Type B pancreatic cell (in vitro differentiated cells): Measurements from ENCODE around the gene SLC25A29. TPM values are rescaled to one million over a fixed set of nuclear protein-coding genes. Genes with fewer than 3 reads are reported as not detected.

Experiments
- DNase-seq: peaks from one replicate; pipeline ENCODE4 v3.0.0; 2021; ENCODE audit warnings: mixed read lengths; ENCODE audit not compliant: unreplicated experiment; ENCODE audit errors: extremely low spot score
- H3K27ac Mint-ChIP-seq: 2 replicates; pipeline ENCODE4 v1.8.0; 2021; ENCODE audit warnings: mild to moderate bottlenecking, mixed read lengths
- H3K27me3 Mint-ChIP-seq: 2 replicates; pipeline ENCODE4 v1.8.0; 2021; ENCODE audit warnings: mixed read lengths
- H3K36me3 Mint-ChIP-seq: 2 replicates; pipeline ENCODE4 v1.8.0; 2021; ENCODE audit warnings: mixed read lengths
- H3K4me1 Mint-ChIP-seq: one replicate; pipeline ENCODE4 v1.8.0; 2021; ENCODE audit warnings: mixed read lengths; ENCODE audit not compliant: unreplicated experiment
- H3K4me3 Mint-ChIP-seq: 2 replicates; pipeline ENCODE4 v1.8.0; 2021; ENCODE audit warnings: mild to moderate bottlenecking, mixed read lengths
- H3K9me3 Mint-ChIP-seq: 2 replicates; pipeline ENCODE4 v1.8.0; 2021; ENCODE audit warnings: mixed read lengths
- total RNA-seq: library from RNA; stranded (reverse); gene quantifications from 2 replicates; pipeline ENCODE4 v1.2.1, GENCODE V29; 2021; ENCODE audit warnings: low replicate concordance
- TF ChIP-seq, protein P1 (sequence below): fragments of 200-600 bp; sonication (generic); conservative IDR thresholded peaks from 2 replicates; pipeline ENCODE4 v1.5.0; 2021; ENCODE audit warnings: antibody characterized with exemption, mild to moderate bottlenecking

SLC25A29 gene
- total RNA-seq, 1 donor from 2014 or later: 101 TPM

DNA sequence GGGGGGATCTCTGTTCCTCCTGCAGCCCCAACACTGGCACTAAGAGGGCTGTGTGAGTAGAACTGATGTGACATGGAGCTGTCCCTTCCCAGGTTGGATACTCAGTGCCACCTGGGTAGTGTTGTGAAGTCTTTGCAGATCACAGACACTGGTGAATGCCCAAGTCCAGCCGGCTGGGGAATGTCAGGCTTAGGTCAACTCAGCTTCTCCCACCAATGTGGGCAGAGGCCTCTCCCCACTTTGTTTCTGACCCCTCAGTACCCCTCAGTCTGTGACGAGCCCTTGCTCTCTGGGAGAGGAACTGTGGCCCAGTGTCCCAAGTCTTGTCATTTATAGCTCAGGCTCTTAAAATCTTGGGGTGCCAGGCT, 11.3 kb downstream of the SLC25A29 start:
- Mint-ChIP-seq H3K4me3 (no peak overlapping the region), H3K4me1 (peaks cover 9% of the 10 kb centered on the region), H3K36me3 (no peaks in the 10 kb centered on the region), H3K9me3 (no peaks in the 10 kb centered on the region), H3K27ac (no peak overlapping the region), H3K27me3 (no peaks in the 10 kb centered on the region)
- no peak for DNase-seq
- TF ChIP-seq, protein P1, sequence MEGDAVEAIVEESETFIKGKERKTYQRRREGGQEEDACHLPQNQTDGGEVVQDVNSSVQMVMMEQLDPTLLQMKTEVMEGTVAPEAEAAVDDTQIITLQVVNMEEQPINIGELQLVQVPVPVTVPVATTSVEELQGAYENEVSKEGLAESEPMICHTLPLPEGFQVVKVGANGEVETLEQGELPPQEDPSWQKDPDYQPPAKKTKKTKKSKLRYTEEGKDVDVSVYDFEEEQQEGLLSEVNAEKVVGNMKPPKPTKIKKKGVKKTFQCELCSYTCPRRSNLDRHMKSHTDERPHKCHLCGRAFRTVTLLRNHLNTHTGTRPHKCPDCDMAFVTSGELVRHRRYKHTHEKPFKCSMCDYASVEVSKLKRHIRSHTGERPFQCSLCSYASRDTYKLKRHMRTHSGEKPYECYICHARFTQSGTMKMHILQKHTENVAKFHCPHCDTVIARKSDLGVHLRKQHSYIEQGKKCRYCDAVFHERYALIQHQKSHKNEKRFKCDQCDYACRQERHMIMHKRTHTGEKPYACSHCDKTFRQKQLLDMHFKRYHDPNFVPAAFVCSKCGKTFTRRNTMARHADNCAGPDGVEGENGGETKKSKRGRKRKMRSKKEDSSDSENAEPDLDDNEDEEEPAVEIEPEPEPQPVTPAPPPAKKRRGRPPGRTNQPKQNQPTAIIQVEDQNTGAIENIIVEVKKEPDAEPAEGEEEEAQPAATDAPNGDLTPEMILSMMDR: no peak

DNA sequence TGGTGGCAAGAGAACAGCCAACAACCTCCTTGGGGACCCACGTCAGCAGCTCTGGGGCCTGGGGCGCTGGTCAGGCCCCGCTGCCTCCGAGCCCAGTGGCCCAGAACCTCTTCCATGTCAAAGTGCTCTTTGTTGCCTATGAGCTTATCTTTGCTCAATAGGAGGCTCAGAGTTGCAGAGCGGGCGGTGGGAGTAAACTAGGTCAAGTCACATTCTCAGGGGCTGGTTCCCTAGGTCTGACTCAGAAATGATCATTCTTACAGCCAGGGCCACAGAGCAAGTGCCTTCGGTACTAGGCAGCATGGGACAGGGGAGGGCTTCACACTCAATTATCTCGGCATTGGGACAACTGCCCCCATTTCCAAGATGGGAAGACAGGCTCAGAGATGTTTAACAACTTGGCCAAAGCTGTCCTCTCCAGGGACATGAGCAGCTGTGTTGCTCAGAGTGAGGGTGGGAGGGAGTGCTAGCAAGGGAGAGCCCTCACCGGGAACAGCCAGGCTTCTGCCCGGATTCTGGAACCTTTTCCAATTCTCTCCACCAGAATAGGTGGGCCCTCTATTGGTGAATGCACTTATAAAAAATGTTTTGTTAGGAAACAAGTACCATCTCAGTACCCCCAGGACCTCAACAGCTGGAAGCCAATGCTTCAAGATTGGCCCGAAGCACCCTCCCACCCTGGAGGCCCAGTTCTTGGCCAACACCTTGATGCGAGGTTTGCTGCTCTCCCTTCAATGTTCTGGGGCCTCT, 11.9 kb downstream of the SLC25A29 start:
- Mint-ChIP-seq H3K27me3 (no peaks in the 10 kb centered on the region), H3K27ac (peak overlapping the region; percentile 59), H3K4me3 (no peak overlapping the region), H3K9me3 (no peaks in the 10 kb centered on the region), H3K36me3 (no peaks in the 10 kb centered on the region), H3K4me1 (peaks cover 5% of the 10 kb centered on the region)
- no peak for DNase-seq
- TF ChIP-seq, protein P1: no peak

DNA sequence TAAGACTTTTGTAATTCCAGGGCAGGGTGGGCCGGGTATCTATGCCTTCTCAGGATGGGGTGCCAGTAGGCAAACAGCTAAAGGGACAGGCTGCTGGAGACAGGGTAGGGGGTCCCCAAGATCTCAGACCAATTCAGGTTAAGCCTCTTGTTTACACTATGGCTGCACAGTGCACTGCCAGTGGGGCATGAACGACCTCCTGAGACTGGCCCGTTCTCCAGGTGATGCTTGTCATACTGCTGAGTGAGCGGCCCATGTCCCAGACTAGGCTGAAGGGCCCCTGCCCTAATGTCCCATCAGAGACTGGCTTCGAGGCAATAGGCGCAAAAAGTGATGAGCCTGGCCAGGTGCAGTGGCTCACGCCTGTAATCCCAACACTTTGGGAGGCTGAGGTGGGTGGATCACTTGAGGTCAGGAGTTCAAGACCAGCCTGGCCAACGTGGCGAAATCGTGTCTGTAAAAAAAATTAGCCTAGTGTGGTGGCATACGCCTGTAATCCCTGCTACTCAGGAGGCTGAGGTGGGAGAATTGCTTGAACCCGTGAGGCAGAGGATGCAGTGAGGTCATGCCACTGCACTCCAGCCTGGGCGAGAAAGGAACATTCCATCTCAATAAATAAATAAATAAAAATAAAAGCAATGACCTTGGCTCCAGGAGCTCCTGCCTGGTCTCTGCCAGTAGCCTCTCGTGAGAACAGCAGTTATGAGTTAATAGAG, 12.6 kb downstream of the SLC25A29 start:
- TF ChIP-seq, protein P1: no peak
- no peaks in the 10 kb centered on the region for H3K27me3 Mint-ChIP-seq
- H3K9me3 Mint-ChIP-seq: no peaks in the 10 kb centered on the region
- no peaks in the 10 kb centered on the region for H3K36me3 Mint-ChIP-seq
- no peak overlapping the region for H3K4me3 Mint-ChIP-seq
- H3K27ac Mint-ChIP-seq: peak overlapping the region; percentile 59
- peaks cover 9% of the 10 kb centered on the region for H3K4me1 Mint-ChIP-seq
- no peak for DNase-seq

DNA sequence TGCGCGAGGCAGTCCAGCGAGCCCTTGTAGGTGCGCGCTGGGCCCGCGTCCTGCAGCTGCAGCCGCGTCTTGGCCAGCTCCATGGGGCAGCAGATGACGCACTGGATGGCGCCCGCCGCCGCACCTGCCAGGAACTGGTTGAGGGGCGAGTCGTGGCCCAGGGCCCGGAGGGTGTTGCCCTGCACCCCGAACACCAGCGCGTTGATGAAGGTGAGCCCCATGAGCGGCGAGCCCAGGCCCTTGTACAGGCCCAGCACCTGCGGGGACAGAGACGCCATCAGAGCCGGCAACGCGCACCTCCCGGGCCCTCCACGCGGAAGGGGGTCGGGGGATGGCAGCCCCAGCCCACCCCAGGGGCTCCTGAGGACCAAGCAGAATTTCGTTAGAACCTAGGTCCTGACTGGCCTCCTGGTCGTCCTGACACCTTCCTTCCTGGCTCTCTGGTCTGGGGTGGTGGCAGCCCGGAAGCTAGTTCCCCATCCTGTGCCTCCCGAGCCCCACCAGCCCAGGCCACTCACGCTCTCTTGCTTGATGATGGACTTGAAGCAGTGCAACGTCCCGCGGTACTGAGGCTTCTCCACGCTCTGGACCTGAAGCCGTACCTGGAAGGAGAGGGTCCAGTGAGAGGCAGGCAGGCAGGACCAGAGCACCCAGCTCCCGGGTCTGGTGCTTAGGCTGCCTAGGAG, 13.3 kb downstream of the SLC25A29 start:
- Mint-ChIP-seq H3K36me3 (no peaks in the 10 kb centered on the region), H3K4me1 (peaks cover 11% of the 10 kb centered on the region), H3K4me3 (no peak overlapping the region), H3K27me3 (no peaks in the 10 kb centered on the region), H3K9me3 (no peaks in the 10 kb centered on the region), H3K27ac (no peak overlapping the region)
- no peak for DNase-seq
- TF ChIP-seq, protein P1: no peak

DNA sequence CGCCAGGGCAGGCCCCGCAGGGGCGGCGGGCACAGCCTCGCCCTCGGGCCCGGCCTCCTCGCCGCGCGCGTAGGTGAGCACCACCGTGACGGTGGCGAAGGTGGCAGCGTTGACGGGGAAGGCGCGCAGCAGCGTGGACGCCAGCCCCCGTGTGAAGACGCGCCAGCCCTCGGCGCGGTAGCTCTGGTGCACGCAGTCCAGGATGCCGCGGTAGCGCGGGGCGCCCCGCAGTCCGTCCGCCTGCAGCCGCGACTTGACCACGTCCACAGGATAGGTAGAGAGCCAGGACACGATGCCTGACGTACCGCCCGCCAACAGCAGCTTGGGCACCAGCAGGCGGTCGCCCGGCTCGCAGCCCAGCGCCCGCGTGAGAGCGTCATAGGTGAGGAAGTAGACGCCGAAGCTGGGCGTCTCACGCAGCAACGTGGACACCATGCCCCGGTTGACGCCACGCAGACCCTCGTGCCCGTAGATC, 13.9 kb downstream of the SLC25A29 start:
- DNase-seq: no peak
- no peak overlapping the region for H3K27ac Mint-ChIP-seq

More for the DNA sequence above, 13.9 kb downstream of the SLC25A29 start:
- TF ChIP-seq, protein P1: no peak
- H3K4me3 Mint-ChIP-seq: no peak overlapping the region
- no peaks in the 10 kb centered on the region for H3K36me3 Mint-ChIP-seq
- H3K9me3 Mint-ChIP-seq: no peaks in the 10 kb centered on the region
- H3K4me1 Mint-ChIP-seq: peaks cover 14% of the 10 kb centered on the region
- H3K27me3 Mint-ChIP-seq: no peaks in the 10 kb centered on the region
